H1 (cell line): ENCODE measurements around the gene TNF. TPM values are rescaled to one million over a fixed set of nuclear protein-coding genes. Genes with fewer than 3 reads are reported as not detected.
A peak's percentile ranks its signal among the peaks of the same experiment; 100 is the strongest.

Experiments
- CTCF ChIA-PET: fragments of 300-600 bp; sonication (Branson Sonifier 250); formaldehyde crosslinking; loops from one replicate; lab custom pipeline; 2021; ENCODE audit not compliant: partially characterized antibody; lab: Charles Lee
- POLR2A ChIA-PET: fragments of 300-600 bp; sonication (Branson Sonifier 250); formaldehyde crosslinking; loops from one replicate; lab custom pipeline; 2021; ENCODE audit warnings: inconsistent platforms; ENCODE audit not compliant: partially characterized antibody; lab: Charles Lee
- DNase-seq, 2 experiments: peaks; one replicate each; pipeline versions ENCODE4 v3.0.0 to v3.0.0-alpha.2; 2010 to 2022; ENCODE audit warnings: low spot score in 2 of 2, low read depth in 1 of 2, mixed read lengths in 1 of 2
- FAIRE-seq: peaks from 2 replicates; lab custom pipeline; 2011; peaks lifted over from hg19 to GRCh38; lab: Jason Lieb, UNC
- H2AFZ ChIP-seq: 2 replicates; pipeline ENCODE4 v1.8.1; 2012; ENCODE audit warnings: low read length, inconsistent platforms
- H2AK5ac ChIP-seq: 2 replicates; pipeline ENCODE4 v1.6.1; 2013; ENCODE audit warnings: low read depth, low read length
- H2BK120ac ChIP-seq: replicated peaks from 2 replicates; pipeline ENCODE3; 2013; ENCODE audit warnings: low read depth, low read length, inconsistent platforms
- H2BK12ac ChIP-seq: 2 replicates; pipeline ENCODE4 v1.6.1; 2013; ENCODE audit warnings: low read depth, low read length
- H2BK15ac ChIP-seq: 2 replicates; pipeline ENCODE4 v1.6.1; 2013; ENCODE audit warnings: low read length
- H2BK20ac ChIP-seq: 2 replicates; pipeline ENCODE4 v1.6.1; 2013; ENCODE audit warnings: low read length
- H2BK5ac ChIP-seq: 2 replicates; pipeline ENCODE4 v1.6.1; 2013; ENCODE audit warnings: low read depth, low read length
- H3K14ac ChIP-seq: 2 replicates; pipeline ENCODE4 v1.6.1; 2013; ENCODE audit warnings: inconsistent platforms; ENCODE audit not compliant: insufficient read length
- H3K18ac ChIP-seq: 2 replicates; pipeline ENCODE4 v1.6.1; 2013; ENCODE audit warnings: low read length; ENCODE audit errors: extremely low read depth
- H3K23ac ChIP-seq: 2 replicates; pipeline ENCODE4 v1.6.1; 2013; ENCODE audit warnings: inconsistent platforms; ENCODE audit not compliant: insufficient read length
- H3K23me2 ChIP-seq: 2 replicates; pipeline ENCODE4 v1.6.1; 2013; ENCODE audit warnings: low read depth, low read length
- H3K27ac ChIP-seq: 2 replicates; pipeline ENCODE4 v1.6.1; 2011; ENCODE audit warnings: low read depth, low read length, inconsistent platforms
- H3K27me3 ChIP-seq, 4 experiments: replicated peaks in 1 of 4; 1 replicate in 1 of 4; 2 replicates in 3 of 4; pipeline versions ENCODE4 v1.6.1 to v1.8.1; 2011 to 2013; ENCODE audit warnings: low read length in 3 of 4, mild to moderate bottlenecking in 3 of 4, inconsistent platforms in 2 of 4, mixed read lengths in 2 of 4, moderate library complexity in 1 of 4; ENCODE audit not compliant: control insufficient read depth in 3 of 4, insufficient read depth in 3 of 4; ENCODE audit errors: extremely low read depth in 1 of 4
- H3K36me3 ChIP-seq, 4 experiments: 2 replicates each; pipeline versions ENCODE4 v1.6.1 to v1.8.1; 2011 to 2013; ENCODE audit warnings: mild to moderate bottlenecking in 4 of 4, low read length in 3 of 4, moderate library complexity in 2 of 4, control low read depth in 1 of 4, inconsistent platforms in 1 of 4; ENCODE audit not compliant: insufficient read depth in 4 of 4, control insufficient read depth in 2 of 4
- H3K4ac ChIP-seq: replicated peaks from 2 replicates; pipeline ENCODE3; 2013; ENCODE audit warnings: low read length, low read depth, mixed read lengths, inconsistent platforms; ENCODE audit not compliant: insufficient read length
- H3K4me1 ChIP-seq, 4 experiments: replicated peaks in 1 of 4; 1 replicate in 1 of 4; 2 replicates in 3 of 4; pipeline versions ENCODE4 v1.6.1 to v1.8.1; 2011 to 2013; ENCODE audit warnings: low read length in 3 of 4, inconsistent platforms in 2 of 4, mixed read lengths in 1 of 4; ENCODE audit not compliant: insufficient read depth in 4 of 4, control insufficient read depth in 3 of 4
- H3K4me2 ChIP-seq, 2 experiments: 2 replicates each; pipeline versions ENCODE4 v1.6.1 to v1.8.1; 2011 to 2013; ENCODE audit warnings: low read depth in 2 of 2, low read length in 2 of 2, control low read depth in 1 of 2, inconsistent platforms in 1 of 2, mild to moderate bottlenecking in 1 of 2; ENCODE audit not compliant: insufficient read depth in 1 of 2
- H3K4me3 ChIP-seq, 4 experiments: fragments of 200-600, 300-600 bp in 1 of 4; sonication (generic), shearing (Covaris generic), sonication (Bioruptor Twin) in 1 of 4; 2 replicates each; pipeline versions ENCODE4 v1.5.1 to v1.8.1; 2011 to 2016; ENCODE audit warnings: low read length in 4 of 4, low read depth in 3 of 4, control low read depth in 2 of 4, inconsistent platforms in 2 of 4, mild to moderate bottlenecking in 2 of 4, mixed read lengths in 1 of 4, moderate library complexity in 1 of 4; ENCODE audit not compliant: insufficient read depth in 2 of 4; ENCODE audit errors: extremely low read depth in 1 of 4
- H3K56ac ChIP-seq: replicated peaks from 2 replicates; pipeline ENCODE3; 2013; ENCODE audit warnings: low read depth, mild to moderate bottlenecking, mixed read lengths, low read length, inconsistent platforms; ENCODE audit not compliant: insufficient read length
- H3K79me1 ChIP-seq: 2 replicates; pipeline ENCODE4 v1.6.1; 2013; ENCODE audit warnings: low read depth, low read length, control low read depth
- H3K79me2 ChIP-seq, 2 experiments: 2 replicates each; pipeline versions ENCODE4 v1.6.1 to v1.8.1; 2012 to 2013; ENCODE audit warnings: low read length in 2 of 2, mild to moderate bottlenecking in 2 of 2, inconsistent platforms in 1 of 2; ENCODE audit not compliant: insufficient read depth in 2 of 2, control insufficient read depth in 1 of 2
- H3K9ac ChIP-seq, 4 experiments: replicated peaks in 1 of 4; 1 replicate in 1 of 4; 2 replicates in 3 of 4; pipeline versions ENCODE4 v1.6.1 to v1.8.1; 2011 to 2013; ENCODE audit warnings: low read depth in 3 of 4, low read length in 3 of 4, control low read depth in 2 of 4, mild to moderate bottlenecking in 2 of 4, moderate library complexity in 2 of 4, inconsistent platforms in 1 of 4; ENCODE audit errors: extremely low read depth in 1 of 4
- H3K9me3 ChIP-seq, 2 experiments: 2 replicates each; pipeline versions ENCODE4 v1.6.1 to v1.8.1; 2012 to 2013; ENCODE audit warnings: mild to moderate bottlenecking in 2 of 2, moderate library complexity in 2 of 2, control low read depth in 1 of 2, inconsistent platforms in 1 of 2, low read depth in 1 of 2, low read length in 1 of 2, mixed read lengths in 1 of 2; ENCODE audit not compliant: insufficient read depth in 2 of 2
- H4K20me1 ChIP-seq, 2 experiments: replicated peaks in 1 of 2; 2 replicates each; pipeline versions ENCODE3 to v1.8.1; 2011 to 2013; ENCODE audit warnings: inconsistent platforms in 2 of 2, low read length in 2 of 2, mild to moderate bottlenecking in 1 of 2; ENCODE audit not compliant: insufficient read depth in 2 of 2, control insufficient read depth in 1 of 2
- H4K5ac ChIP-seq: 2 replicates; pipeline ENCODE4 v1.6.1; 2013; ENCODE audit warnings: low read length, low read depth, mixed read lengths, inconsistent platforms; ENCODE audit not compliant: insufficient read length
- H4K8ac ChIP-seq: 2 replicates; pipeline ENCODE4 v1.8.0; 2013; ENCODE audit warnings: mild to moderate bottlenecking, moderate library complexity, low read length, inconsistent platforms; ENCODE audit not compliant: insufficient read depth; ENCODE audit errors: extremely low read depth
- H4K91ac ChIP-seq: replicated peaks from 2 replicates; pipeline ENCODE3; 2013; ENCODE audit warnings: low read length, mixed read lengths, inconsistent platforms; ENCODE audit not compliant: insufficient read length
- NRF1 ChIP-seq: IDR thresholded peaks from 2 replicates; pipeline ENCODE4 v1.6.1; 2011; ENCODE audit warnings: mild to moderate bottlenecking, low read depth, low read length, improper control_type of control experiment
- TAF1 ChIP-seq: IDR thresholded peaks from 2 replicates; pipeline ENCODE4 v1.6.1; 2011; ENCODE audit warnings: mild to moderate bottlenecking, low read depth, low read length
- TEAD4 ChIP-seq: IDR thresholded peaks from 2 replicates; pipeline ENCODE4 v1.6.1; 2012; ENCODE audit warnings: low read depth, low read length, inconsistent platforms, mixed read lengths
- WGBS, 2 experiments: shearing (Covaris generic) in 1 of 2; methylation state at CpG; one replicate each; pipeline versions ENCODE4 v1.1.6 to v1.1.7; 2013 to 2015; ENCODE audit warnings: low lambda C conversion rate in 2 of 2, mixed read lengths in 2 of 2, inconsistent platforms in 1 of 2, low coverage in 1 of 2, missing lambda C conversion rate in 1 of 2; ENCODE audit not compliant: insufficient replicate concordance in 2 of 2, insufficient coverage in 1 of 2, insufficient read length in 1 of 2; ENCODE audit errors: extremely low coverage in 1 of 2, missing lambda C conversion rate in 1 of 2; 5-methylcytosine and 5-hydroxymethylcytosine counted together
- polyA plus RNA-seq, 7 experiments: library from polyadenylated mRNA; depleted of rRNA in 3 of 7; stranded (reverse) in 5 of 7; unstranded in 2 of 7; fragments of >200 nt in 5 of 7; fragments of 200-250 nt in 2 of 7; gene quantifications; 1 replicate in 5 of 7; 2 replicates in 1 of 7; 4 replicates in 1 of 7; pipeline versions ENCODE4 v1.2.1 to v1.2.3, GENCODE V29; 2011 to 2013; ENCODE audit warnings: missing spikeins in 2 of 7, mixed read lengths in 2 of 7
- total RNA-seq: library from RNA; stranded (reverse); fragmentation: NEBNext Ultra II Directional; extraction: Animal tissue kit (Norgen Biotek cat#: 25700); gene quantifications from 2 replicates; pipeline ENCODE4 v1.2.1, GENCODE V29; 2021
- TF ChIP-seq, protein P1 (sequence below): IDR thresholded peaks from 2 replicates; pipeline ENCODE4 v1.6.1; 2012; ENCODE audit warnings: inconsistent platforms

Gene TNF
- total and polyA plus RNA-seq, 2 of the 8 experiments (the other 6 are each of a cell fraction or from before 2014, with no cell fraction given): not detected

DNA sequence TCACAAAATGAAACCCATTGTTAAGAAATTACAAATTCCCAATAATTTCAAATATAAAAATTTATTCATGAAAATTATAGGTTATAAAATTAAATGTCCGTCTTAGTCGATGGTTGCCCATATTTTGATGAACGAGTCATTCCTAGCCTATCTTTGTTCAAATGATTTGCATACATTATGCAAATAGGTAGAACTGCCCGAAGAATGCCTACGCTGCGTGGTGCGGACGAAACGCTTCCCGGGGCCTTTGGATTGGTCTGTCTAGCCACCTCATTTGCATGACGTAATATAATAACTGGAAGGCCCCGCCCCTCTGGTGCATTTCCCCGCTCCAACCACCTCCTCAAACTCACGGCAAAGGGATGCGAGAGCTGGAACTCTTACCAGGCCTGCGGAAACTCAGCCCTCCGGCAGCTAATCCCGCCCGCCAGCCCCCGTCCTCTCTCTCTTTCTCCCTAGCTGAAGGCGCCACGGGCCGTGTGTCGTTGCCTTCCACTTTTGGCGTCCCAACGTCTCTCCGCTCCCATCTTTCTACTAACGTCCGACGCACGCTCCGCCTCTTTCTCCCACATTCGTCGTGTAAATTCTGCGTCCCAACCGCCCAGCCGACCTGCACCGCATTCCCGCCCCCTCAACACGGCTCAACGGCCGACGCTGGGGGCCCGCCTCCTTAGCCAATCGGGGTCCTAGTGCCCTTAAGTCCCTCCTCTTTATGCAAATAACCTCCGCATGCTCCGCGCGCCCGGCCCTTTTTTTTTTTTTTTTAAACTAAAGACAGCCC is 44.6 kb downstream of the TNF start:
- H2BK12ac ChIP-seq: peak overlapping the region; percentile 56; the same call in 1 of the 2 replicates
- peaks cover 7% of the 10 kb centered on the region; the same call in 1 of the 2 replicates for H3K79me1 ChIP-seq
- H3K23me2 ChIP-seq: peaks cover 8% of the 10 kb centered on the region; the same call in 1 of the 2 replicates
- no peak overlapping the region for H3K14ac ChIP-seq
- CTCF ChIA-PET: interaction anchor here (1.0 kb wide), 1 partner anchor 72 kb away, joined by 4 read pairs; the partner anchor contains the start of gene NFKBIL1
- no peak overlapping the region for H2AK5ac ChIP-seq
- 2% methylated on average over 39 of the region's 50 CpGs; no CpG with 5 or more reads in 1 of the 2 experiments for WGBS, 2 experiments
- no peak overlapping the region for H3K4ac ChIP-seq
- no peaks in the 10 kb centered on the region for H3K27me3 ChIP-seq
- H3K4me1 ChIP-seq: peaks cover 2 to 12% (median 7%) of the 10 kb centered on the region in 4 experiments; a peak in 6 of 7 replicates
- FAIRE-seq: peak; percentile 80
- H3K23ac ChIP-seq: no peak overlapping the region
- peak overlapping the region; percentile 83 for H3K56ac ChIP-seq
- POLR2A ChIA-PET: interaction anchor here (0.6 to 34.9 kb wide), 11 partner anchors 9 to 422 kb away, joined by 3 to 883 read pairs (median 6); partner anchors contain the start of genes APOM, ATP6V1G2, BAG6 and C6orf47
- H3K18ac ChIP-seq: peak overlapping the region; percentile 98
- peak overlapping the region; percentile 84 to 93 for H3K4me2 ChIP-seq
- peak overlapping the region; percentile 92 for H4K5ac ChIP-seq
- peak; percentile 94 to 97 for DNase-seq
- peak overlapping the region; percentile 99 for H3K27ac ChIP-seq
- no peak overlapping the region for H2BK20ac ChIP-seq
- no peak overlapping the region; the same call in 1 of the 2 replicates for H2AFZ ChIP-seq
- H3K4me3 ChIP-seq: peak overlapping the region; percentile 72 to 97 (median 82)
- H4K20me1 ChIP-seq: peaks cover 4 to 9% of the 10 kb centered on the region in 2 experiments
- H3K9ac ChIP-seq: peak overlapping the region; percentile 83 to 99 (median 95)
- peak overlapping the region; percentile 96 for H2BK5ac ChIP-seq
- H3K79me2 ChIP-seq: peaks cover 24 to 37% of the 10 kb centered on the region in 2 experiments
- no peak overlapping the region for H2BK120ac ChIP-seq
- H3K36me3 ChIP-seq: peaks cover 18 to 32% (median 21%) of the 10 kb centered on the region in 4 experiments
- peak overlapping the region; percentile 44 for H4K91ac ChIP-seq
- peak overlapping the region; percentile 99; the same call in 1 of the 2 replicates for H4K8ac ChIP-seq
- peak overlapping the region; percentile 48; the same call in 1 of the 2 replicates for H2BK15ac ChIP-seq
- H3K9me3 ChIP-seq: no peaks in the 10 kb centered on the region
- TF ChIP-seq NRF1 (0 out of 2 replicates have a peak, but pooled peaks have one; percentile 15), TEAD4 (peak; percentile 83; the same call in 1 of the 2 replicates), TAF1 (peak; percentile 87)
- TF ChIP-seq, protein P1, sequence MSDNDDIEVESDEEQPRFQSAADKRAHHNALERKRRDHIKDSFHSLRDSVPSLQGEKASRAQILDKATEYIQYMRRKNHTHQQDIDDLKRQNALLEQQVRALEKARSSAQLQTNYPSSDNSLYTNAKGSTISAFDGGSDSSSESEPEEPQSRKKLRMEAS: peak; percentile 87
